HG03520 (cell line): Measurements from ENCODE around the gene NLGN1.
"Not testable (repeated sequence)": the region's sequence is repeated elsewhere in the genome, so short reads cannot be mapped to it uniquely, and the experiment has no call there.

Experiments
- ATAC-seq: cut with Tn5 transposase; IDR thresholded peaks from one replicate; pipeline ENCODE4 v1.9.1; 2021; ENCODE audit warnings: mild to moderate bottlenecking, moderate library complexity; ENCODE audit not compliant: unreplicated experiment

NLGN1 gene

GRCh38 chr3:173553635-173554280, 156.2 kb downstream of the NLGN1 start:
- ATAC-seq, result no peak

GRCh38 chr3:173556546-173556945, 159.0 kb downstream of the NLGN1 start:
- no peak for ATAC-seq

GRCh38 chr3:173567997-173568396, 170.5 kb downstream of the NLGN1 start:
- no peak for ATAC-seq

- no peak for ATAC-seq
Measured at GRCh38 chr3:173568623-173569022, 171.1 kb downstream of the NLGN1 start.

GRCh38 chr3:173583496-173583895, 186.0 kb downstream of the NLGN1 start:
- ATAC-seq, result no peak

- ATAC-seq, result no peak
Measured at GRCh38 chr3:173584093-173584837, 186.7 kb downstream of the NLGN1 start.

- ATAC-seq, result no peak
Measured at GRCh38 chr3:173584838-173585831, 187.6 kb downstream of the NLGN1 start.

GRCh38 chr3:173586166-173586565, 188.6 kb downstream of the NLGN1 start:
- no peak for ATAC-seq

- no peak for ATAC-seq
Measured at GRCh38 chr3:173587055-173587454, 189.5 kb downstream of the NLGN1 start.

- no peak for ATAC-seq
Measured at GRCh38 chr3:173588556-173588955, 191.0 kb downstream of the NLGN1 start.

GRCh38 chr3:173589116-173589515, 191.6 kb downstream of the NLGN1 start:
- ATAC-seq, result no peak

- no peak for ATAC-seq
Measured at GRCh38 chr3:173591401-173591800, 193.9 kb downstream of the NLGN1 start.

GRCh38 chr3:173594881-173595280, 197.3 kb downstream of the NLGN1 start:
- not testable (repeated sequence) for ATAC-seq

- no peak for ATAC-seq
Measured at GRCh38 chr3:173599673-173600072, 202.1 kb downstream of the NLGN1 start.

GRCh38 chr3:173614522-173614921, 217.0 kb downstream of the NLGN1 start:
- ATAC-seq, result no peak

GRCh38 chr3:173615661-173616060, 218.1 kb downstream of the NLGN1 start:
- no peak for ATAC-seq

- no peak for ATAC-seq
Measured at GRCh38 chr3:173617490-173617889, 219.9 kb downstream of the NLGN1 start.

- ATAC-seq, result no peak
Measured at GRCh38 chr3:173618148-173618547, 220.6 kb downstream of the NLGN1 start.

GRCh38 chr3:173618703-173619102, 221.2 kb downstream of the NLGN1 start:
- no peak for ATAC-seq

GRCh38 chr3:173622166-173622565, 224.6 kb downstream of the NLGN1 start:
- no peak for ATAC-seq

GRCh38 chr3:173624086-173624485, 226.5 kb downstream of the NLGN1 start:
- no peak for ATAC-seq
